SH-SY5Y (cell line): ENCODE results near the gene ABTB2.

Experiments used
- GATA2 ChIP-seq: IDR thresholded peaks from 2 replicates; pipeline ENCODE4 v1.6.1; 2011; ENCODE audit warnings: mild to moderate bottlenecking, low read depth, low read length
- GATA3 ChIP-seq: IDR thresholded peaks from 2 replicates; pipeline ENCODE4 v1.6.1; 2011; ENCODE audit warnings: low read depth, mild to moderate bottlenecking, low read length, moderate library complexity

DNA sequence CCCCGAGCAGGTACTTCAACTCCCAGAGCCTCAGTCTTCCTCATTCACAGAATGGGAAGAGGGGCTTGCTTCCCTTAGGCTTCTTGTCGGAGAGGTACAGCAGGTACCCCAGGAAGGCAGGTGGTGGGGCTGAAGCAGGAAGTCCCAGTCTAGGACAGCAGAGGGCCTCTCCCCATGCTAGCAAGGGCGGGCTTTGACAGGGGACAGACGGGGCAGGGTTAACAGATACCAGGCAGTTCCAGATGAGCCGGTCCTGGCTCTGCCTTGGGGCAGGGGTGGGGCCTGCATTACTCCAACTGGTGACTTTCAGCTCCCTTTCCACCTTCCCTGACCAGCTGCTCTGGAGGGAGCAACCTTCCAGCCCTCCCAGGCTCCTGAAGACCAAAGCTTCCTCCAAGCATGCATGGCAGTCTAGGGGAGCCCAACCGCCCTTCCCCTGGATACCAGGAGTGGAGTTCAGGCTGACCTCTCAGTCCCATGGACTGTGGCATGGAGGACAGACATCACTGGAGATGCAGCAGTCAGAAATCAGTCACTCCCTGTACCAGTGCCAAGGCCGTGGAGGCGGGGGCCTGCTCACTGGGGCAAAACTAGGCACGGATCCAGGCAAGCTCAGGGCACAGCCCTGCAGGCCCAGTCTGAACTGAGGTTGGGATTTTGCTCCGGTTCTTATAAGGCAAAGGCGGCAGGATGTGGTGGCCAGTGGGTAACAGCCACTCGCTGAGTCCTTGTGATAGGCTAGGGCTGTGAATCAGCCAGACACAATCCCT is 191.8 kb downstream of the ABTB2 start:
- no peak for TF ChIP-seq GATA2
- TF ChIP-seq GATA3, result no peak
